ENCODE data around the gene SLIT3. TPM values are rescaled to one million over a fixed set of nuclear protein-coding genes. Genes with fewer than 3 reads are reported as not detected.

Gene SLIT3
- total and polyA plus RNA-seq, 4 experiments from 2014 or later, result not detected

DNA sequence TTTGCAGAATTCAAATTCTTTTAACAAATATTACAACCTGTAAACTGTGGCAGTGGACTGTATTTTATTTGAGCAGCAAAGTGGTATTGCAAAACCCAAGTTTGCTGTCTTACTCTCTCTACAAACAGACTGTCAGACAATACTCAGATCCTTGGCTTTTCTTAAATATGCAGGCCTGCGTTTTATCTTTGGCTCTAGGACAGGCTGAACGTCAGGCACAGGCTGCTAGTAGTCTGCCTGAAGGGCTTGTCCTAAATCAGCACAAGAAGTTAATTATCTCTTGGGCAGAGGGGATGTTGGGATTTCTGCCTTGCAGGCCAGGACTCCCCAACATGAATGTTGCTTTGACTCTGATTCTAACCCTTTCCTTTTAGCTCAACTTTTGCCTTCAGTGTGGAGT lies 147.5 kb downstream of the SLIT3 start:
- H3K27me3 ChIP-seq (ENCODE audit: insufficient read depth, low read length), result peaks cover 10% of the 10 kb centered on the region
- H3K4me3 ChIP-seq (ENCODE audit: low read length in 2 of 2), result no peak overlapping the region
- H3K27ac ChIP-seq (ENCODE audit: low read depth, low read length), result no peak overlapping the region
- no peak for DNase-seq
- H3K27ac Mint-ChIP-seq, result no peak overlapping the region
- no peaks in the 10 kb centered on the region for H3K4me1 Mint-ChIP-seq
- H3K27me3 Mint-ChIP-seq, result peaks cover 0 to 2% of the 10 kb centered on the region in 2 donors
- no peak overlapping the region for H3K4me3 Mint-ChIP-seq
- intact Hi-C loops (cut with micrococcal nuclease), result no loop called here
- H3K9me3 ChIP-seq (ENCODE audit: control insufficient read depth in 1 of 2, low read length in 2 of 2), result no peaks in the 10 kb centered on the region
- peaks cover 0 to 18% (median 13%) of the 10 kb centered on the region in 8 donors for H3K9me3 Mint-ChIP-seq
- ChIA-PET CTCF (ENCODE audit: partially characterized antibody) (no interaction called here), POLR2A (ENCODE audit: partially characterized antibody) (no interaction called here)
- H3K36me3 ChIP-seq (ENCODE audit: insufficient read depth, low read length), result no peaks in the 10 kb centered on the region
- H3K36me3 Mint-ChIP-seq, result peaks cover 0 to 3% of the 10 kb centered on the region in 2 donors
- no peaks in the 10 kb centered on the region for H3K4me1 ChIP-seq (ENCODE audit: insufficient read depth, low read length)

DNA sequence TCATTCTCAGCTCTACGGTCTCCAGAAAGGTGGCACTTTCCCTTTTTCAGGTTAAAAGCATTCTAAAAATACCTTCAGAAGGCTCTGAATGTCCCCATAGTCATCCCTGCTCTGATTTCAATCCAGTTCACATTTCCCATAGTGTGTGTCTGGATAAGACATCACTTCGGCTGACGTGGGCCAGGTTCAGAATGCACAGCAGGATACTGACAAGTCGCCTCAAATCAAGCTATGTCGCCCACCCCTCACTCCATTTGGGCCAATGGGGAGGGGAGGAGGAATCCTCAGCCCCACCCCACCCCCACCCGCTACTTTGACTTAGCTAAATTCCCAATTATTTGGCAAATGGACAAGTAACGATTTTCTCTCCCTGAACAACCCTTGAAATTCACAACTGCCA lies 148.0 kb downstream of the SLIT3 start:
- POLR2A ChIA-PET (ENCODE audit: partially characterized antibody), result no interaction called here
- H3K4me1 ChIP-seq (ENCODE audit: insufficient read depth, low read length), result no peaks in the 10 kb centered on the region
- no peak overlapping the region for H3K4me3 ChIP-seq (ENCODE audit: low read length in 2 of 2)
- Mint-ChIP-seq H3K9me3 (peaks cover 0 to 15% (median 10%) of the 10 kb centered on the region in 8 donors), H3K27ac (no peak overlapping the region), H3K4me3 (no peak overlapping the region), H3K4me1 (no peaks in the 10 kb centered on the region), H3K27me3 (peaks cover 0 to 2% of the 10 kb centered on the region in 2 donors), H3K36me3 (peaks cover 0 to 2% of the 10 kb centered on the region in 2 donors)
- H3K27me3 ChIP-seq (ENCODE audit: insufficient read depth, low read length), result peaks cover 10% of the 10 kb centered on the region
- no peak overlapping the region for H3K27ac ChIP-seq (ENCODE audit: low read depth, low read length)
- H3K36me3 ChIP-seq (ENCODE audit: insufficient read depth, low read length), result no peaks in the 10 kb centered on the region
- no peaks in the 10 kb centered on the region for H3K9me3 ChIP-seq (ENCODE audit: control insufficient read depth in 1 of 2, low read length in 2 of 2)
- CTCF ChIA-PET (ENCODE audit: partially characterized antibody), result no interaction called here
- intact Hi-C loops (cut with micrococcal nuclease), result no loop called here
- DNase-seq, result no peak

DNA sequence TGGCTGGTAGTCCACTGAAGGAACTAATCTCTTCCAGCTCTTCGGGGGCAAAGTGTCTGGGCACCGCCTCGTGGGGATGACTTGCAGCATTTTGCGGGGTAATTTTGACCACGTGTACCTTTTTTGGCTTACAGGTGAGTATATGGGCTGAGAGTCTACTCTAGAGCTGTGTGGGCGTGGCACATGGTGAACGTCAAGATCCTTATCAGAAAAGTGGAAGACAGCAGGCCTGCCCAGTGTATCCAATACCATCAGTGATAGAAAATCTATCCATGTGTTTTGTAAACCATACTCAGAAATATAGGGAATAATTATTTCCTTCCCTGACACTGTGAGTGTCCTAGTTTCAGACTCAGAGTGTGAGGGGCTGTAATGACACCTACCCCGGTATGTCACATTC lies 148.5 kb downstream of the SLIT3 start:
- H3K27me3 ChIP-seq (ENCODE audit: insufficient read depth, low read length), result peaks cover 10% of the 10 kb centered on the region
- Mint-ChIP-seq H3K36me3 (no peaks in the 10 kb centered on the region), H3K4me1 (no peaks in the 10 kb centered on the region), H3K27ac (no peak overlapping the region), H3K4me3 (no peak overlapping the region), H3K27me3 (peaks cover 0 to 2% of the 10 kb centered on the region in 2 donors), H3K9me3 (peaks cover 0 to 10% (median 6%) of the 10 kb centered on the region in 8 donors)
- H3K4me1 ChIP-seq (ENCODE audit: insufficient read depth, low read length), result no peaks in the 10 kb centered on the region
- H3K36me3 ChIP-seq (ENCODE audit: insufficient read depth, low read length), result no peaks in the 10 kb centered on the region
- no peak overlapping the region for H3K4me3 ChIP-seq (ENCODE audit: low read length in 2 of 2)
- no peaks in the 10 kb centered on the region for H3K9me3 ChIP-seq (ENCODE audit: control insufficient read depth in 1 of 2, low read length in 2 of 2)
- intact Hi-C loops (cut with micrococcal nuclease), result no loop called here
- POLR2A ChIA-PET (ENCODE audit: partially characterized antibody), result no interaction called here
- no peak for DNase-seq
- H3K27ac ChIP-seq (ENCODE audit: low read depth, low read length), result no peak overlapping the region
- CTCF ChIA-PET (ENCODE audit: partially characterized antibody), result no interaction called here

DNA sequence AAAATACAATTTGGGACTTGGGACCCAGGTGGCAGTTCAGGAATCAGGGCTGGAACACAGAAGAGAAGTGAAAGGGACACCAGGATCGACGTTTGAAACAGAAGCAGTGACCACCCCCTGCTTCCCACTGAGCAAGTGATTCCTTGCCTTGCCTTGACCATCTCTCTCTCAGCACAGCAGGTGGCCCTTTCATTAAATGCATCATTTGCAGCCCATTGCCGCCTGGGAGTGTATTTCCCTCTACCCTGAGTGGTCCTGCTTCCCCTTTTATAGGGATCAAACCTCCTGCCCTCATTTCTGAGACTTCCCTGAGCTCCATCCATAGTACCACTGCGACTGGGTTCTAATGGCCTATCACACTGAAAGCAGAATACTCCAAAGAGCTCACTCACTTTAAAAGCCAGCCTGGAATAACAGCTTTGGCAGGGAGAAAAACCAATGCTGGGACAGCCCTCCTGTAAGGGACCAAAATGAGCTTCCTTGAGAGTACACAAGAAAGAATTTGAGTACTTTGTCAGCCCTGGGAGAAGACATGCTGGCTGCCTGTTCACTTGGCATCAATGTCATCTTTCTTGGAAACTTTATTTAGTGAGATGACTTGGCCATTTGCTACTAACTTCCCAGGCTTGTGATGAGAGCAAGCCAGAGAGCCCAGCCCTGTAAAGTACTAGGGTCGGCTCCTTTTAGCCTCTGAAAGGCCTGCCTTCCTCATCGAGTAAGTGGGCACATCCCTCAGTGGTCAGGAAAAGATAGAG lies 149.7 kb downstream of the SLIT3 start:
- no peaks in the 10 kb centered on the region for H3K4me1 Mint-ChIP-seq
- Histone ChIP-seq H3K9me3 (ENCODE audit: control insufficient read depth in 1 of 2, low read length in 2 of 2) (no peaks in the 10 kb centered on the region), H3K27ac (ENCODE audit: low read depth, low read length) (no peak overlapping the region), H3K36me3 (ENCODE audit: insufficient read depth, low read length) (no peaks in the 10 kb centered on the region), H3K4me1 (ENCODE audit: insufficient read depth, low read length) (no peaks in the 10 kb centered on the region), H3K27me3 (ENCODE audit: insufficient read depth, low read length) (peaks cover 10% of the 10 kb centered on the region), H3K4me3 (ENCODE audit: low read length in 2 of 2) (no peak overlapping the region)
- no peaks in the 10 kb centered on the region for H3K36me3 Mint-ChIP-seq
- POLR2A ChIA-PET (ENCODE audit: partially characterized antibody), result no interaction called here
- H3K27me3 Mint-ChIP-seq, result peaks cover 0 to 6% of the 10 kb centered on the region in 2 donors
- CTCF ChIA-PET (ENCODE audit: partially characterized antibody), result no interaction called here
- no peak overlapping the region for H3K27ac Mint-ChIP-seq
- H3K4me3 Mint-ChIP-seq, result no peak overlapping the region
- intact Hi-C loops (cut with micrococcal nuclease), result no loop called here
- DNase-seq, result no peak
- peaks cover 0 to 2% (median 0%) of the 10 kb centered on the region in 8 donors for H3K9me3 Mint-ChIP-seq

DNA sequence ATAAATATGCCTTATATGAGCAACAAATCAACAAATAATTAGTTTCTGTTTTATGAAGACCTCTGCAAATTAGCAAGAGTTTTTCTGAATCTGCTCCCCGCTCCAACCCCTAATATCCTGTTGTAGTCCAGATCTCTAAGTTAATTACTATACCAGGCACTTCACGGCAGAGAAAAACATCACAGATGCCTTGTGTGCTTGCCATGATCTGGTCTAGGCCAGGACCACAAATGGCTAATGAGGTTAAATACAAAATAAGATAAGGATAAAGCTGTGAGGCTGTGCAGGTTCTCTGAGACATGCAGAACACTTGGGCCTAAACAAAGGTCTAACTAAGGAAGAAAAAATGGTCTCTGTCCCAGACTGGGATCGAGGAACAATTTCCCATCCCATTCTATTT lies 150.8 kb downstream of the SLIT3 start:
- H3K27ac Mint-ChIP-seq, result no peak overlapping the region
- no peaks in the 10 kb centered on the region for H3K9me3 ChIP-seq (ENCODE audit: control insufficient read depth in 1 of 2, low read length in 2 of 2)
- CTCF ChIA-PET (ENCODE audit: partially characterized antibody), result no interaction called here
- intact Hi-C loops (cut with micrococcal nuclease), result no loop called here
- H3K27me3 Mint-ChIP-seq, result peaks cover 0 to 5% of the 10 kb centered on the region in 2 donors
- no peaks in the 10 kb centered on the region for H3K4me1 ChIP-seq (ENCODE audit: insufficient read depth, low read length)
- H3K36me3 Mint-ChIP-seq, result no peaks in the 10 kb centered on the region
- H3K4me3 ChIP-seq (ENCODE audit: low read length in 2 of 2), result no peak overlapping the region
- H3K4me3 Mint-ChIP-seq, result no peak overlapping the region
- POLR2A ChIA-PET (ENCODE audit: partially characterized antibody), result no interaction called here
- H3K9me3 Mint-ChIP-seq, result no peaks in the 10 kb centered on the region
- no peak overlapping the region for H3K27ac ChIP-seq (ENCODE audit: low read depth, low read length)
- H3K27me3 ChIP-seq (ENCODE audit: insufficient read depth, low read length), result peaks cover 9% of the 10 kb centered on the region
- no peak for DNase-seq
- no peaks in the 10 kb centered on the region for H3K36me3 ChIP-seq (ENCODE audit: insufficient read depth, low read length)
- no peaks in the 10 kb centered on the region for H3K4me1 Mint-ChIP-seq

DNA sequence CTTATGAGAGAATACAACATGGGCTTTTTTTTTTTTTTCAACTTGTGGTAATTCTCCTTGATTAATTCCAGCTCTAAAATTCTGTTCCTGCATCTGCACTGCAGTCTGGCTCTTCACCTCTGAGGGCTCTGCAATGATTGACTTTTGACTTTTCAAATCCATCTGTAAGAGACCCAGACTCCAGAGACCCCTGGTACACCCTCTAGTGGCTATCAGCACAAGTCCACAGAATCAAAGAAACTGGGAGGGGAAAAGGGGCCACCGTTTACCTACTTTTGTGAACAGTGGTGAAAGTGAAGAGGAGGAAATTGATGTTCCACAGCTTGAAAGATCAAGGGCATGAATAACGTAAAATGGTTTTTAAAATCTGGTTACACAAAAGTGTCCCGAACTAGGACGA lies 151.6 kb downstream of the SLIT3 start:
- CTCF ChIA-PET (ENCODE audit: partially characterized antibody), result no interaction called here
- Mint-ChIP-seq H3K27ac (no peak overlapping the region), H3K4me1 (no peaks in the 10 kb centered on the region), H3K9me3 (no peaks in the 10 kb centered on the region), H3K27me3 (peaks cover 0 to 5% of the 10 kb centered on the region in 2 donors), H3K4me3 (no peak overlapping the region), H3K36me3 (no peaks in the 10 kb centered on the region)
- Histone ChIP-seq H3K9me3 (ENCODE audit: control insufficient read depth in 1 of 2, low read length in 2 of 2) (no peaks in the 10 kb centered on the region), H3K4me3 (ENCODE audit: low read length in 2 of 2) (no peak overlapping the region), H3K27me3 (ENCODE audit: insufficient read depth, low read length) (peaks cover 1% of the 10 kb centered on the region), H3K36me3 (ENCODE audit: insufficient read depth, low read length) (no peaks in the 10 kb centered on the region), H3K27ac (ENCODE audit: low read depth, low read length) (no peak overlapping the region), H3K4me1 (ENCODE audit: insufficient read depth, low read length) (no peaks in the 10 kb centered on the region)
- no peak for DNase-seq
- POLR2A ChIA-PET (ENCODE audit: partially characterized antibody), result no interaction called here
- intact Hi-C loops (cut with micrococcal nuclease), result no loop called here

DNA sequence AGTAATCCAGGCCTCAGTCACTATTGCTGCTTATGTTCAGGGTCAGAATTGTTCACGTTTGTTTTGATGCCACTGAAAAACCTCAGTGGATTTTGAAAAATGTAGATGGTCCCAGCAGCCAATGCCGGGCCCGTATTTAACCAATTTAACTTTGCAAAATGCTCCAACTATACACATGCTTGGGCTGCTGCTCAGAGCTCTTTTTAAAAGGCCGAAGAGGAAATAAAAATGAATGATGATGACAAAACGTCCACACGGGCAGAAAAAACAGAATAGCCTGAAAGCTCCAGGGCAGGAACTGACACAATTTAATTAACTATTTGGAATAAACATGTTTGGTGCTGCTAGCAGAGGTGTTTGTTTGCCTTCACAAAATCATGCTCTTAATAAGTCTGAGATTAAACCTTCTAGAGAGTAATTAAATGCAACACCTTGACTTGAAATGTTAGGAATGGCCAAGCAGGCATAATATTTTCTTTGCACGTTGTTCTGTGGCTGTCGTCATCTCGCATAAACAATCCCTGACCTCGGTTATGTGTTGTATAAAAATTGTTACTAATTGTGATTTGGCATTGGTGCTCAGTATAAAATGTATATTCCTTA lies 152.7 kb downstream of the SLIT3 start:
- Histone ChIP-seq H3K36me3 (ENCODE audit: insufficient read depth, low read length) (no peaks in the 10 kb centered on the region), H3K9me3 (ENCODE audit: control insufficient read depth in 1 of 2, low read length in 2 of 2) (no peaks in the 10 kb centered on the region), H3K27me3 (ENCODE audit: insufficient read depth, low read length) (no peaks in the 10 kb centered on the region), H3K4me1 (ENCODE audit: insufficient read depth, low read length) (no peaks in the 10 kb centered on the region), H3K27ac (ENCODE audit: low read depth, low read length) (no peak overlapping the region), H3K4me3 (ENCODE audit: low read length in 2 of 2) (no peak overlapping the region)
- intact Hi-C loops (cut with micrococcal nuclease), result no loop called here
- no peak for DNase-seq
- Mint-ChIP-seq H3K4me1 (no peaks in the 10 kb centered on the region), H3K9me3 (no peaks in the 10 kb centered on the region), H3K36me3 (no peaks in the 10 kb centered on the region), H3K4me3 (no peak overlapping the region), H3K27ac (no peak overlapping the region), H3K27me3 (peaks cover 0 to 5% of the 10 kb centered on the region in 2 donors)
- ChIA-PET POLR2A (ENCODE audit: partially characterized antibody) (no interaction called here), CTCF (ENCODE audit: partially characterized antibody) (no interaction called here)

Data from CD4-positive, alpha-beta memory T cell (primary cell).